ENCODE data around the gene CD274. TPM values are rescaled to one million over a fixed set of nuclear protein-coding genes. Genes with fewer than 3 reads are reported as not detected.

Gene CD274
- total RNA-seq, 2 donors from 2014 or later, result 2.2 to 7.3 TPM

GRCh38 chr9:5513966-5514616 lies 63.7 kb downstream of the CD274 start:
- H3K27me3 ChIP-seq (replicated peaks; ENCODE audit: insufficient read depth), result no peaks in the 10 kb centered on the region

GRCh38 chr9:5514617-5515260 lies 64.4 kb downstream of the CD274 start:
- H3K4me1 ChIP-seq (ENCODE audit: control insufficient read depth in 1 of 2, low read depth in 2 of 2), result peaks cover 14 to 48% of the 10 kb centered on the region in 2 donors
- no peak overlapping the region for H3K27ac ChIP-seq
- H3K9me3 ChIP-seq, result no peaks in the 10 kb centered on the region
- DNase-seq (ENCODE audit: low spot score) (no peak), ATAC-seq (ENCODE audit: insufficient number of reproducible peaks, low FRiP score, low read depth) (no peak)
- H3K27me3 ChIP-seq (replicated peaks; ENCODE audit: insufficient read depth), result no peaks in the 10 kb centered on the region
- TF ChIP-seq, protein P1, sequence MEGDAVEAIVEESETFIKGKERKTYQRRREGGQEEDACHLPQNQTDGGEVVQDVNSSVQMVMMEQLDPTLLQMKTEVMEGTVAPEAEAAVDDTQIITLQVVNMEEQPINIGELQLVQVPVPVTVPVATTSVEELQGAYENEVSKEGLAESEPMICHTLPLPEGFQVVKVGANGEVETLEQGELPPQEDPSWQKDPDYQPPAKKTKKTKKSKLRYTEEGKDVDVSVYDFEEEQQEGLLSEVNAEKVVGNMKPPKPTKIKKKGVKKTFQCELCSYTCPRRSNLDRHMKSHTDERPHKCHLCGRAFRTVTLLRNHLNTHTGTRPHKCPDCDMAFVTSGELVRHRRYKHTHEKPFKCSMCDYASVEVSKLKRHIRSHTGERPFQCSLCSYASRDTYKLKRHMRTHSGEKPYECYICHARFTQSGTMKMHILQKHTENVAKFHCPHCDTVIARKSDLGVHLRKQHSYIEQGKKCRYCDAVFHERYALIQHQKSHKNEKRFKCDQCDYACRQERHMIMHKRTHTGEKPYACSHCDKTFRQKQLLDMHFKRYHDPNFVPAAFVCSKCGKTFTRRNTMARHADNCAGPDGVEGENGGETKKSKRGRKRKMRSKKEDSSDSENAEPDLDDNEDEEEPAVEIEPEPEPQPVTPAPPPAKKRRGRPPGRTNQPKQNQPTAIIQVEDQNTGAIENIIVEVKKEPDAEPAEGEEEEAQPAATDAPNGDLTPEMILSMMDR (IDR thresholded peaks at IDR 0.05), result no peak
- no peak overlapping the region for H3K4me3 ChIP-seq
- no peaks in the 10 kb centered on the region for H3K36me3 ChIP-seq

More at GRCh38 chr9:5513966-5514616, 63.7 kb downstream of the CD274 start:
- Histone ChIP-seq H3K27ac (no peak overlapping the region), H3K9me3 (no peaks in the 10 kb centered on the region), H3K4me1 (ENCODE audit: control insufficient read depth in 1 of 2, low read depth in 2 of 2) (peaks cover 14 to 52% of the 10 kb centered on the region in 2 donors), H3K36me3 (no peaks in the 10 kb centered on the region), H3K4me3 (no peak overlapping the region)
- TF ChIP-seq, protein P1 (IDR thresholded peaks at IDR 0.05), result no peak
- no peak for DNase-seq (ENCODE audit: low spot score)
- ATAC-seq (ENCODE audit: insufficient number of reproducible peaks, low FRiP score, low read depth), result no peak

GRCh38 chr9:5515261-5515650 lies 64.9 kb downstream of the CD274 start:
- H3K27ac ChIP-seq, result no peak overlapping the region
- H3K27me3 ChIP-seq (replicated peaks; ENCODE audit: insufficient read depth), result no peaks in the 10 kb centered on the region
- DNase-seq (ENCODE audit: low spot score), result no peak
- TF ChIP-seq, protein P1 (IDR thresholded peaks at IDR 0.05), result no peak
- H3K36me3 ChIP-seq, result no peaks in the 10 kb centered on the region
- ATAC-seq (ENCODE audit: insufficient number of reproducible peaks, low FRiP score, low read depth), result no peak
- H3K4me3 ChIP-seq, result no peak overlapping the region
- peaks cover 14 to 42% of the 10 kb centered on the region in 2 donors for H3K4me1 ChIP-seq (ENCODE audit: control insufficient read depth in 1 of 2, low read depth in 2 of 2)
- no peaks in the 10 kb centered on the region for H3K9me3 ChIP-seq

DNA sequence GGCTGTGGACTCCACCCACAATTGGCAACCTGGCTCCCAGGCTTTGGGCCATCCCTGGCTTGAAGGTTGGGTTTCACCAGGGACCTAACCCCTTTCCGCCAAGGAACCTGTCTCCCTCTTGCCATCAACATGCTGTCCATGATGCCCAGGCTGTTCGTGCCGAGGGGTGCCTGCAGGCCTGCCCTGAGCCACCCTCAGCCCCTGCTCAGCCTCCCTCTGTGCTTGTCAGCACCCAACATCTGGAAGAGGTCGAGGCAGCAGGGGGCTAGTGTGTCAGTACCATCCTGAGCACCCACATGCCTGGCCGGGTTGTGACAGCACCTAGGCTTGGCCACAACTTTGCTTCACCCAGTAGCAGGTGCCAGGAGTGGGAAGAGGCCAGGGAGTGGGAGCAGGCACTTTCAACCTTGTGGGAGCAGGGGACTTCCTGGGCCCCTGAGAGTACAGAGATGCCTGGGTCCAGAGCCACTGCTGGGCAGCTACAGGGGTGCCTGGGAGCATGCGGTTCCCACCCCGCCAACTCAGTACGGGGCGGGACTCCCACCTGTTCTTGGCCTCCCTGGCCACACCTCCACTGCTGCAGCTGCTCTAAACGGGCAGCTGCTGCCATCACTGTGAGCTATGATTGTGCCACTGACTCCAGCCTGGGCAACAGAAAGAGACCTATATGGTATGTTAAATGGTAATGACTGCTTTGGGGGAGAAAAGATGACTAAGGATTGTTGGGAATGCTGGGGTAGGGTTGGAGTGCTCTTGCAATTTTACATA lies 66.3 kb downstream of the CD274 start:
- TF ChIP-seq, protein P1 (IDR thresholded peaks at IDR 0.05), result no peak
- no peak overlapping the region for H3K4me3 ChIP-seq
- no peaks in the 10 kb centered on the region for H3K36me3 ChIP-seq
- no peak overlapping the region for H3K27ac ChIP-seq
- ATAC-seq (ENCODE audit: insufficient number of reproducible peaks, low FRiP score, low read depth), result no peak
- H3K27me3 ChIP-seq (replicated peaks; ENCODE audit: insufficient read depth), result no peaks in the 10 kb centered on the region
- peaks cover 12 to 29% of the 10 kb centered on the region in 2 donors for H3K4me1 ChIP-seq (ENCODE audit: control insufficient read depth in 1 of 2, low read depth in 2 of 2)
- DNase-seq (ENCODE audit: low spot score), result no peak
- no peaks in the 10 kb centered on the region for H3K9me3 ChIP-seq

Data from thoracic aorta (tissue), 2 donors.